Measurements from ENCODE around the gene COQ8A.

DNA sequence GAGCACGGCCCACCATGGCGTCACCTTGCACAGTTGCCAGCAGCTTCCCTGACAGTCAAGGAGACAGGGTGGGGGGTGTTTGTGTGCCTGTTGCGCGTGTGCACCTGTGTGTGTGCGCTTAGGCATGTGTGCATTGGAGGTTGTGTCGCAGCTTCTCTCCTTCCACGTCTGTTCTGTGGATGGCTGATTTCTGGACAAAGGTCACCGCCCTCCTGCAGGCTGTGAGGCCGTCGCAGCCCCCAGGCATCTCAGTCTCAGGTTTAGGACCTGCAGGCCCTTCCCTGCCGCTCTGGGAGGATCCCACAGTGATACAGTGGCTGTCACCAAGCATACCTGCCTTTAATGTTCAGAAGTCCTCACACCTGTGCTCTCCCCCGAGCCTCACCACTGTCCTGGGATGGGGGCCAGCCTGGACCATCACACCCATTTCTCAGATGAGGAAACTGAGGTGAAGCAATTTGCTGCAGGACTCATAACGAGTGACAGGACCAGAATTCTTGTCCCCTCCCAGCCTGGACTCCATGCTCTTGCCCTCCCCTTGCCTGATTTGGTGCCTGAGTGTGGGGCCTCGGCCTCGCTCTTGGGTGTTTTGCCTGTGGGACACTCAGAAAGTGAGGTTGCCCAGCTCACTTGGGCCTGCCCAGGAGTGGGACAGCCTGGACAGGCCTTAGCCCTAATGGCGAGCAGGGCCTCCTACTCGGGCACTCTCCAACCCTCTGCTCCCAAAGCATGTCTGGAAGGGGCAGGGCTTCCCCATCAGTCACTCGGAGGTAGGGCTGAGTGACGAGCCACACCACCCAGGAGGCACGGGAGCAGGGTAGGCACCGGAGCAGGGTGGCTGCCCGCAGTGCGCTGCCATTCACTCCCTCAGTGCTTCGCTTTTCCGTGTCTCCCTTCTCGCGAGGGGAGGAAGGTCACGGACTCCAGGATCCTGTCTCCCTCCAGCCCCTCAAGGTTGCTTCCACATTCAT, 22.6 kb downstream of the COQ8A start:
- TF ChIP-seq, protein P1, sequence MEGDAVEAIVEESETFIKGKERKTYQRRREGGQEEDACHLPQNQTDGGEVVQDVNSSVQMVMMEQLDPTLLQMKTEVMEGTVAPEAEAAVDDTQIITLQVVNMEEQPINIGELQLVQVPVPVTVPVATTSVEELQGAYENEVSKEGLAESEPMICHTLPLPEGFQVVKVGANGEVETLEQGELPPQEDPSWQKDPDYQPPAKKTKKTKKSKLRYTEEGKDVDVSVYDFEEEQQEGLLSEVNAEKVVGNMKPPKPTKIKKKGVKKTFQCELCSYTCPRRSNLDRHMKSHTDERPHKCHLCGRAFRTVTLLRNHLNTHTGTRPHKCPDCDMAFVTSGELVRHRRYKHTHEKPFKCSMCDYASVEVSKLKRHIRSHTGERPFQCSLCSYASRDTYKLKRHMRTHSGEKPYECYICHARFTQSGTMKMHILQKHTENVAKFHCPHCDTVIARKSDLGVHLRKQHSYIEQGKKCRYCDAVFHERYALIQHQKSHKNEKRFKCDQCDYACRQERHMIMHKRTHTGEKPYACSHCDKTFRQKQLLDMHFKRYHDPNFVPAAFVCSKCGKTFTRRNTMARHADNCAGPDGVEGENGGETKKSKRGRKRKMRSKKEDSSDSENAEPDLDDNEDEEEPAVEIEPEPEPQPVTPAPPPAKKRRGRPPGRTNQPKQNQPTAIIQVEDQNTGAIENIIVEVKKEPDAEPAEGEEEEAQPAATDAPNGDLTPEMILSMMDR (IDR thresholded peaks at IDR 0.05; ENCODE audit: poor library complexity, severe bottlenecking): no peak
- TF ChIP-seq MXI1 (conservative IDR thresholded peaks at IDR 0.05; ENCODE audit: poor library complexity, severe bottlenecking): no peak

Measured in neural cell (in vitro differentiated cells).